Ascending aorta (tissue), 2 donors: ENCODE results near the gene DST. TPM values are rescaled to one million over a fixed set of nuclear protein-coding genes. Genes with fewer than 3 reads are reported as not detected.

Experiments used
- DNase-seq, 2 donors: peaks; one replicate each; pipeline ENCODE4 v3.0.0-alpha.2; 2019; ENCODE audit warnings: low spot score in 2 of 2
- H3K27ac ChIP-seq, 2 donors: fragments of 200-600 bp; sonication (generic); one replicate each; pipeline ENCODE4 v1.5.1; 2016 to 2017; ENCODE audit warnings: mild to moderate bottlenecking in 1 of 2
- H3K27me3 ChIP-seq: fragments of 200-600 bp; sonication (generic); one replicate; pipeline ENCODE4 v1.5.1; 2017
- H3K36me3 ChIP-seq, 2 donors: fragments of 200-600 bp; sonication (generic); one replicate each; pipeline ENCODE4 v1.5.1; 2016
- H3K4me1 ChIP-seq, 2 donors: fragments of 200-600 bp; sonication (generic); one replicate each; pipeline ENCODE4 v1.5.1; 2016 to 2017; ENCODE audit warnings: mild to moderate bottlenecking in 1 of 2
- H3K4me3 ChIP-seq, 2 donors: fragments of 200-600 bp; sonication (generic); one replicate each; pipeline ENCODE4 v1.5.1; 2016 to 2017; ENCODE audit warnings: mild to moderate bottlenecking in 1 of 2
- H3K9me3 ChIP-seq, 2 donors: fragments of 200-600 bp; sonication (generic); one replicate each; pipeline ENCODE4 v1.5.1; 2016
- CTCF ChIP-seq, 3 experiments: fragments of 200-600 bp in 2 of 3; fragments of 450-650 bp in 1 of 3; sonication (generic) in 2 of 3; IDR thresholded peaks; one replicate each; pipeline ENCODE4 v1.5.1; 2016 to 2019; ENCODE audit warnings: antibody characterized with exemption in 3 of 3, mild to moderate bottlenecking in 1 of 3, moderate library complexity in 1 of 3
- intact Hi-C: fragments of 100-400 bp; cut with DNase I; formaldehyde crosslinking; loops from one replicate; pipeline ENCODE4 v1.15.1; 2023
- total RNA-seq: library from RNA; depleted of rRNA; stranded (reverse); fragments of >200 nt; gene quantifications from one replicate; pipeline ENCODE4 v1.1.0, GENCODE V29; 2016

DST gene
- total RNA-seq, 1 donor from 2014 or later = 223 TPM

GRCh38 chr6:56574292-56574691 is 68.4 kb downstream of the DST start:
- H3K36me3 ChIP-seq = peaks cover 0 to 12% of the 10 kb centered on the region in 2 donors
- H3K4me3 ChIP-seq = no peak overlapping the region
- H3K4me1 ChIP-seq = peaks cover 0 to 5% of the 10 kb centered on the region in 2 donors
- intact Hi-C loops = loop anchor here (5.0 kb wide), 1 partner anchor 217 kb away; no protein-coding TSS in a partner anchor
- no peak overlapping the region for H3K27ac ChIP-seq
- H3K9me3 ChIP-seq = no peaks in the 10 kb centered on the region
- no peak for DNase-seq
- TF ChIP-seq CTCF (IDR thresholded peaks at IDR 0.05) = no peak
- H3K27me3 ChIP-seq = no peaks in the 10 kb centered on the region

GRCh38 chr6:56573624-56574023 is 69.1 kb downstream of the DST start:
- Histone ChIP-seq H3K9me3 (no peaks in the 10 kb centered on the region), H3K4me3 (no peak overlapping the region), H3K27ac (no peak overlapping the region), H3K27me3 (no peaks in the 10 kb centered on the region), H3K36me3 (peaks cover 0 to 12% of the 10 kb centered on the region in 2 donors), H3K4me1 (peaks cover 0 to 5% of the 10 kb centered on the region in 2 donors)
- no peak for TF ChIP-seq CTCF (IDR thresholded peaks at IDR 0.05)
- intact Hi-C loops = loop anchor here (5.0 kb wide), 1 partner anchor 216 kb away; no protein-coding TSS in a partner anchor
- no peak for DNase-seq

GRCh38 chr6:56572788-56573471 is 69.8 kb downstream of the DST start:
- Histone ChIP-seq H3K9me3 (no peaks in the 10 kb centered on the region), H3K4me1 (peaks cover 0 to 5% of the 10 kb centered on the region in 2 donors), H3K27me3 (no peaks in the 10 kb centered on the region), H3K36me3 (peaks cover 0 to 7% of the 10 kb centered on the region in 2 donors), H3K4me3 (no peak overlapping the region), H3K27ac (peak overlapping the region; percentile 38)
- TF ChIP-seq CTCF (IDR thresholded peaks at IDR 0.05) = no peak
- intact Hi-C loops = loop anchor here (5.0 kb wide), 1 partner anchor 216 kb away; no protein-coding TSS in a partner anchor
- DNase-seq = no peak

- Histone ChIP-seq H3K9me3 (no peaks in the 10 kb centered on the region), H3K27me3 (no peaks in the 10 kb centered on the region), H3K4me1 (peaks cover 0 to 5% of the 10 kb centered on the region in 2 donors), H3K4me3 (no peak overlapping the region), H3K36me3 (peaks cover 0 to 8% of the 10 kb centered on the region in 2 donors), H3K27ac (no peak overlapping the region)
- TF ChIP-seq CTCF (IDR thresholded peaks at IDR 0.05) = no peak
- intact Hi-C loops = loop anchor here (5.0 kb wide), 1 partner anchor 214 kb away; no protein-coding TSS in a partner anchor
- DNase-seq = no peak
Measured at GRCh38 chr6:56571605-56572004, 71.1 kb downstream of the DST start.

GRCh38 chr6:56570413-56571359 is 72.0 kb downstream of the DST start:
- Histone ChIP-seq H3K9me3 (no peaks in the 10 kb centered on the region), H3K4me1 (peaks cover 0 to 5% of the 10 kb centered on the region in 2 donors), H3K27me3 (no peaks in the 10 kb centered on the region), H3K27ac (no peak overlapping the region), H3K4me3 (no peak overlapping the region), H3K36me3 (peaks cover 1 to 11% of the 10 kb centered on the region in 2 donors)
- TF ChIP-seq CTCF (IDR thresholded peaks at IDR 0.05) = peak; percentile 24 to 64 (median 52)
- intact Hi-C loops = loop anchor here (5.0 kb wide), 1 partner anchor 213 kb away; no protein-coding TSS in a partner anchor
- no peak for DNase-seq
